ENCODE measurements around the gene KCTD16.

The KCTD16 gene

GRCh38 chr5:144405991-144406390 lies 235.3 kb downstream of the KCTD16 start:
- H3K36me3 ChIP-seq (replicated peaks): no peaks in the 10 kb centered on the region
- no peak for TF ChIP-seq CTCF (IDR thresholded peaks at IDR 0.05; ENCODE audit: low read depth, low read length, missing control alignments)
- no peak overlapping the region for H3K4me3 ChIP-seq (ENCODE audit: low read depth, low read length)
- in situ Hi-C loops (cut with HindIII; ENCODE audit: low pct_ligation_motif_present, low sequenced_read_pairs): no loop called here
- no peaks in the 10 kb centered on the region for H3K27me3 ChIP-seq (replicated peaks)
- no peak overlapping the region for H3K27ac ChIP-seq
- DNase-seq: no peak

GRCh38 chr5:144406442-144406841 lies 235.8 kb downstream of the KCTD16 start:
- H3K27ac ChIP-seq: no peak overlapping the region
- in situ Hi-C loops (cut with HindIII; ENCODE audit: low pct_ligation_motif_present, low sequenced_read_pairs): no loop called here
- H3K4me3 ChIP-seq (ENCODE audit: low read depth, low read length): no peak overlapping the region
- no peak for TF ChIP-seq CTCF (IDR thresholded peaks at IDR 0.05; ENCODE audit: low read depth, low read length, missing control alignments)
- no peaks in the 10 kb centered on the region for H3K36me3 ChIP-seq (replicated peaks)
- H3K27me3 ChIP-seq (replicated peaks): no peaks in the 10 kb centered on the region
- no peak for DNase-seq

GRCh38 chr5:144414202-144415029 lies 243.7 kb downstream of the KCTD16 start:
- no peak overlapping the region for H3K4me3 ChIP-seq (ENCODE audit: low read depth, low read length)
- H3K36me3 ChIP-seq (replicated peaks): no peaks in the 10 kb centered on the region
- no peak for TF ChIP-seq CTCF (IDR thresholded peaks at IDR 0.05; ENCODE audit: low read depth, low read length, missing control alignments)
- H3K27me3 ChIP-seq (replicated peaks): no peaks in the 10 kb centered on the region
- in situ Hi-C loops (cut with HindIII; ENCODE audit: low pct_ligation_motif_present, low sequenced_read_pairs): no loop called here
- no peak for DNase-seq
- H3K27ac ChIP-seq: no peak overlapping the region

GRCh38 chr5:144416196-144416595 lies 245.5 kb downstream of the KCTD16 start:
- Histone ChIP-seq H3K4me3 (ENCODE audit: low read depth, low read length) (no peak overlapping the region), H3K27me3 (replicated peaks) (no peaks in the 10 kb centered on the region), H3K27ac (no peak overlapping the region), H3K36me3 (replicated peaks) (no peaks in the 10 kb centered on the region)
- TF ChIP-seq CTCF (IDR thresholded peaks at IDR 0.05; ENCODE audit: low read depth, low read length, missing control alignments): no peak
- DNase-seq: no peak
- in situ Hi-C loops (cut with HindIII; ENCODE audit: low pct_ligation_motif_present, low sequenced_read_pairs): no loop called here

GRCh38 chr5:144418719-144419118 lies 248.0 kb downstream of the KCTD16 start:
- H3K27ac ChIP-seq: no peak overlapping the region
- DNase-seq: no peak
- H3K27me3 ChIP-seq (replicated peaks): no peaks in the 10 kb centered on the region
- no peak overlapping the region for H3K4me3 ChIP-seq (ENCODE audit: low read depth, low read length)
- no peak for TF ChIP-seq CTCF (IDR thresholded peaks at IDR 0.05; ENCODE audit: low read depth, low read length, missing control alignments)
- H3K36me3 ChIP-seq (replicated peaks): no peaks in the 10 kb centered on the region
- in situ Hi-C loops (cut with HindIII; ENCODE audit: low pct_ligation_motif_present, low sequenced_read_pairs): no loop called here

- no peak overlapping the region for H3K4me3 ChIP-seq (ENCODE audit: low read depth, low read length)
- DNase-seq: no peak
- in situ Hi-C loops (cut with HindIII; ENCODE audit: low pct_ligation_motif_present, low sequenced_read_pairs): no loop called here
- H3K36me3 ChIP-seq (replicated peaks): no peaks in the 10 kb centered on the region
- H3K27me3 ChIP-seq (replicated peaks): no peaks in the 10 kb centered on the region
- no peak for TF ChIP-seq CTCF (IDR thresholded peaks at IDR 0.05; ENCODE audit: low read depth, low read length, missing control alignments)
- no peak overlapping the region for H3K27ac ChIP-seq
Measured at GRCh38 chr5:144421411-144421810, 250.7 kb downstream of the KCTD16 start.

Data from brain microvascular endothelial cell (primary cell).